Hepatocyte (in vitro differentiated cells): ENCODE results near the gene NCR1.

Experiments used
- CTCF ChIP-seq: fragments of 200-600 bp; sonication (generic); IDR thresholded peaks from 2 replicates; pipeline ENCODE4 v1.5.1; 2016; ENCODE audit warnings: antibody characterized with exemption, mild to moderate bottlenecking; ENCODE audit not compliant: poor library complexity
- EZH2 ChIP-seq: fragments of 200-600 bp; sonication (generic); IDR thresholded peaks from 2 replicates; pipeline ENCODE4 v1.6.1; 2016; ENCODE audit warnings: antibody characterized with exemption, mild to moderate bottlenecking, borderline replicate concordance

DNA sequence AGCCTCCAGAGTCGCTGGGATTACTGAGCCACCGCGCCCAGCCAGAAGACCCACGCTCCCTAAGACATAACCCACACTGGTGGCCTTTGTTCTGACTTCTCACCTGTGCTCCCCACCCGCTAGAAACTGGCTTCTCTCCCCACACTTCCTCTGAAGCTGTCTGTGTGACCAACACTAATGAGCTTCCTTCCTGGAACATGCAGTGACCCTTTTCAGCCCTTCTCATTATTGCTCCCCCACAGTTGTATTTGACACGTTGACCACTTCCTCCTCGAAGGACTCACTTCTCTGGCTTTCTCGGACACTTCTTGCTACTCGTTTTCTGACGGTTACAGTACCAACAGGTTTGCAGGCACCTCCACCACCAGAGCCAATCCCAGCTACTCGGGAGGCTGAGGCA, 10.9 kb downstream of the NCR1 start:
- TF ChIP-seq CTCF, result no peak
- no peak for TF ChIP-seq EZH2
